GM19351 (cell line): Measurements from ENCODE around the gene TP73.

Source experiments
- ATAC-seq: cut with Tn5 transposase; IDR thresholded peaks from one replicate; pipeline ENCODE4 v1.9.1; 2021; ENCODE audit warnings: mild to moderate bottlenecking, moderate library complexity; ENCODE audit not compliant: unreplicated experiment

Gene TP73

DNA sequence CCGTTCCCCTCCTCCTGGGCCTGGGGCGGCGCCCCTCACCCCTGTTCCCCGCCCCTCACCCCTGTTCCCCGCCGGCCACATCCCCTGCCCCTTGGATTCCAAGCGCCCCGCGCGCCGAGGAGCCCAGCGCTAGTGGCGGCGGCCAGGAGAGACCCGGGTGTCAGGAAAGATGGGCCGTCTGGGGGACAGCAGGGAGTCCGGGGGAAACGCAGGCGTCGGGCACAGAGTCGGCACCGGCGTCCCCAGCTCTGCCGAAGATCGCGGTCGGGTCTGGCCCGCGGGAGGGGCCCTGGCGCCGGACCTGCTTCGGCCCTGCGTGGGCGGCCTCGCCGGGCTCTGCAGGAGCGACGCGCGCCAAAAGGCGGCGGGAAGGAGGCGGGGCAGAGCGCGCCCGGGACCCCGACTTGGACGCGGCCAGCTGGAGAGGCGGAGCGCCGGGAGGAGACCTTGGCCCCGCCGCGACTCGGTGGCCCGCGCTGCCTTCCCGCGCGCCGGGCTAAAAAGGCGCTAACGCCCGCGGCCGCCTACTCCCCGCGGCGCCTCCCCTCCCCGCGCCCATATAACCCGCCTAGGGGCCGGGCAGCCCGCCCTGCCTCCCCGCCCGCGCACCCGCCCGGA lies at the start of gene TP73:
Gene TP73 (plus strand): TSS at position 587 of the 618 bp plus-strand sequence. CDS start 29,850 bp downstream, outside the sequence.
- no peak for ATAC-seq

DNA sequence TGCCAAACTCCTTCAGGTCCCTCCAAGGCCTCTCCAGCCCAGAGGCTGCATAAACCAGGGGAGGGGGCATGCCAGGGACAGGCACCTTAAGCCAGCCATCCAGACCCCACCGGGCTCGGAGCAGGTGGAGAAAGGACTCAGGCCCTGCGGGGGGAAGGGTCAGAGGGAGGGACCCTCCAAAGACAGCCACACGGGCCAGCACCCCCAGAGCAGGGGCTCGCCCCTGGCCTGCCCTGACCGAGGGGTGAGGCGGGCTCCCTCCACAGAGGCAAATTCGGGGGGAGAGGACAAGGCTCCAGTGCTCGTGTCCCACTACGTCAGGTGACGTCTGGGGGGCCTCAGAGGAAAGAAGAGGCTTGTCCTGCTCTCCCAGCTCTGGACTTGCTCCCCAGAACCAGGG lies 49.2 kb upstream of the TP73 start:
- no peak for ATAC-seq

DNA sequence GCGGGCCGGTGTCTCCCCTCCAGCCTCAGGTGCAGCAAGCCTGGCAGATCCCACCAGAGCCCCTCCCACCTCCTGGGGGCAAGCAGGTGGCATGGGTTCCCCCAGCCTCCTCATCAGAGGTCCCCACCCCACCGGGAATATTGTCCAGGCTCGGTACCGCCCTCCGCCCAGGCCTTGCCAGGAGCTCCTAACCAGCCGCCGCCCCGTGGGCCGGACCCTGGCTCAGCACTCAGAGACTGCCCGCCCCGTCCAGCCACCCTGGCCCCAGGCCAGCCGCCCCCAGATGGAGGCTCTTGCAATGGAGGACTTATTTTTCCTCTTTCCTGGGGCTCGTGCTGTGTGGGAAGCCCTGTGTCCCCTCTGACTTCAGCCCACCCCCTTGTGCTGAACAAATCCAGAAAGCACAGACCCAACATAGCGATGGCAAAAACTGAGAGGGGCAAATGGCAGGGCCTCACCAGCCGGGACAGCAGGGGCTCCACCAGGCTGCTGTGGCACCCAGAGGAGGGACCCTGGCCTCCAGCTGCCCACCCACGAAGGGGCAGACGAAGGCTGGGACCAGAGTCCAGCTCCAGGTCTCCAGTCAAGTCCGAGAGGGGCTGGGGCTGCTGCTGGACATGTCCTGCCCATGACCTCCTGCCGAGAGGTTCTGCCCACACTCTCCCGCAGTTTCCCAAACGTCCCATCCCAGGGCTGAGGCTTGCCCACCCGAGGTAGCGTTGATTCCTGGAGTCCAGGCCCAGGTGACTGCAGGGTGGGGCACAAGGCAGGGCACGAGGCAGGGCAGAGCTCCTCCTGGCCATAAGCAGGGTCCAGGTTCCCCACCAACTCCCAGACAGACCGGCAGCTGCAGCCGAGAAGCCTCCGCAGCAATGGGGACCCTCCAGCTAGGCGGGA lies 48.5 kb upstream of the TP73 start:
- no peak for ATAC-seq

GRCh38 chr1:3604468-3604974 lies 47.8 kb upstream of the TP73 start:
- no peak for ATAC-seq

- no peak for ATAC-seq
These were observed 47.1 kb upstream of the TP73 start for GRCh38 chr1:3604997-3605823.

DNA sequence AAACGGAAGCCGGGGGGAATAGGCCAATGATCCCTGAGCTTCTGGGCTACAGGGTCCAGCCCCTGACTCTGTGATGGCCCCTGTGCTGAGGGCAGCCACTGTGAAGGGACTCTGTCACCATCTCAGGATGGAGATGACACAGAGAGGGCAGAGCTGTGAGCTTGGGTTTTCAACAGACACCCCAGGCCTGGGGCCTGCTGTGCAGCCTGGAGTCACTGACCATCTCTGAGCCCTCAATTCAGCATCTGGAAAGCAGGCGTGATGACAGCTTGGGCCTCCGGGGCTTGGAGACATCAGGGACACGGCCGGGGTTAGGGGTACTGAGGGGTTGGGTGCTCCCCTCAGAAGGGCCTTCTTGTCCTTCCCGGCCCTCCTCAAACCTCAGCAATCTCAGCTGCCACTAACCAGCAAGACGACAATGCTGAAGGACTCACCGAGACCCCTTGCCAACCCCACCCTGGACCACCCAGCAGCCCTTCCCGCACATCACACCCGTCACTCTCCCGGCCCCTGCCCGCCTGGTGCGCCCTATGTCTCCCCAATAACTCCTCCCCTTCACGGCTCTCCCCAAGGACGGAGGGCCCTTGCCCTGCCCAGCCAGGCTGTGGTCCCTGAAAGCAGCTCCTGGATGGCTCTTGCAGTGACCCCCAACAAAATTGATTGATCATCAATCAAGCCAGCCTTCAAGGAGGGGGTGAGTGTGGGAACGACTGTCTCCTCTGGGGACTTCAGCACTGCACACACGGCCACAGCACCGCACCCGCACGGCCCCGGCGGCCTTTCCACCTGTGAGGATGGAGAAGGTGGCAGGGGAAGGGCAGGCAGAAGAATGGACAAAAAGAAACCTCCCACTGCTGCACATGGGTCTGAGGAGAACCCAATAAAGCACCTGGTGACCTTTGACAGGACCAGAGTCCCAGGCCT lies 45.3 kb upstream of the TP73 start:
- ATAC-seq, result no peak

- ATAC-seq, result no peak
These were observed 44.6 kb upstream of the TP73 start for GRCh38 chr1:3607703-3608065.

DNA sequence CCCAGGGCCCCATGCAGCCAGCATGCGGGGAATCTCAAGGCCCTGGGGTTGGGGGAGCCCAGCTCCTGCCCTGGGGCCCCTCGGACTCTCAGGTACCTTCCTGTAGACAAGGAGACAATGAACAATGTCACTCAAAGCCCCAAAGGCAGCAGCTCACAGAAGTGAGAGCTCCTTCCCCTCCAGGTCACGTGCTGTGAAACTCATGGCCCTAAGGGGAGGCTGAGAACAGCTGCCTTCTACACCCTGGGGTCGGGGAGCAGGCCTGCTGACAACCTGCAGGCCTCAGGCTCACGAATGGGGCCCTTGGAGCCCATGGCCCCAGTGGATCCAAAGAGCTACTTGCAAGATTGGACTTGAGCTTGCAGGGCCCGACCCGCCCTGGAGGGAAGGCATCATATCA lies 44.2 kb upstream of the TP73 start:
- ATAC-seq, result no peak

- no peak for ATAC-seq
These were observed 43.1 kb upstream of the TP73 start for GRCh38 chr1:3609016-3609768.

- ATAC-seq, result no peak
These were observed 42.4 kb upstream of the TP73 start for GRCh38 chr1:3609769-3610526.

DNA sequence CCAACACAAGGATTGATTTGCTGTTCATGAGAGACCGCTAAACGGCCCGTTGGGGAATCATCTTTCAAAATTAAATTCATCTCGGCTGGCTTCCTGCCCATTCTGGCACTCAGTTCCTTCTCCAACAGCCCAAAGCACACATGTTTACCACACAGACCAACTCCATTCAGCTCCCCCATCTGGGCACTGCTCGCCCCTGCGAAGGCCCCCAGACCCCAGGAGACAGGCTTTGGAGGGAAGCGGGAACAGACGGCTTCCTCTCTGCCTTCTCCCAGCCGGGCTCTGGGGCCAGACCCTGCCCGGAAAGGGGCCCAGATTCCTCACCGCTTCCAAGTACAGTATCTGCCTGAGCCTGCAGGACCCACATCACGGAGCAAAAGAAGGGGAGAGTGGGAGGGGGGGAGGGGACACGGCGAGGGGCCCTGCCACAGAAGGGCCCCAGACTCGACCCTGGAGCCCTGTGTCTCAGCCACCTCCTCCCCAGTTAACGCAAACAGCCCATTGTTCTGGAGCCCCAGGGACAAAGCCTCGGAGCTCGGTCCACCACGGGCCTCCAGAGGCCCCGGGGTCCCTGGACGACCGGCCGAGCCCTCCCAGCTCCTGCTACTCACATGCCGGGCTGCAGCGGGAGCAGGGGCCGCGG lies 41.7 kb upstream of the TP73 start:
- ATAC-seq, result no peak

DNA sequence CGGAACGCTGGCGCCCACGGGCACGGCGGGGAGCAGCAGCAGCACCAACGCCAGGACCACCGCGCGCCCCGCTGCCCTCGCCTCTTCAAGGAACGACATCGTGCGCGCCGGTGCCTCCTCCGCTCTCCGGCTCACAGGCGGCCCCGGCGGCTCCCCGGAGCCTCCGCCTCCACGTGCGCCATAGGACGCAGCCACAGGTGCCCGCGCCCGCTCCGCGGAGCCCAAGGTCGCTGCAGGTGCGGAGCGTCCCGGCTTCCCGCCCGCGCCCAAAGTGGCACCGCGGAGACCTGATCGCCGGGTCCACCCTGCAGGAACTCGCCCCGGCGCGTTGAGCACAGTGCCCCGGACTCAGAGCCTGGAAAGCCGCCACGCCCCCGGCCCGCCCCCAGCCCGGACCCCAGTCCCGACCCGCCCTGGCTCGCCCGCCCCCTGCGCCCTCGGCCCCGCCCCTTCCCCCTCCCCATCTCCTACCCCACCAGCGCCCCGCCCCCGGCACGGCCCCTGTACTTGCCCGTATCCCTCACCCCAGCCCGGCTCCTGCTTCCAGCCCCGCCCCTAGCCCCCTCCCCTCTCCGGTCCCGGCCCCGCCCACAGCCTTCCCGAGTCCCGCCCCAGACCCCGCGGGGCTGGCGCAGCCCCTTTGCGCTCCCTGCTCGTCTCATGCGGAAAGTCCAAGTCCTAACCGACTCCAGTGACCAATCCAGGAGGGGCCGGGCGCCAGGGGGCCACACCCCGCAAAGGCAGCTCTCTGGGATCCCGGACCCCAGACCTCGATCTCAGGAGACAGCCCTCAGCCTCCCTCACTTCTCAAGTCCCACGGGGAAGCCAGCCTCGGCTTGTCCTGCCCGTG lies 40.9 kb upstream of the TP73 start, which contains the start of gene MEGF6:
Gene MEGF6 (minus strand): TSS at position 339 of the 850 bp plus-strand sequence. CDS start 240 bp downstream, at position 99.
- ATAC-seq, result no peak

DNA sequence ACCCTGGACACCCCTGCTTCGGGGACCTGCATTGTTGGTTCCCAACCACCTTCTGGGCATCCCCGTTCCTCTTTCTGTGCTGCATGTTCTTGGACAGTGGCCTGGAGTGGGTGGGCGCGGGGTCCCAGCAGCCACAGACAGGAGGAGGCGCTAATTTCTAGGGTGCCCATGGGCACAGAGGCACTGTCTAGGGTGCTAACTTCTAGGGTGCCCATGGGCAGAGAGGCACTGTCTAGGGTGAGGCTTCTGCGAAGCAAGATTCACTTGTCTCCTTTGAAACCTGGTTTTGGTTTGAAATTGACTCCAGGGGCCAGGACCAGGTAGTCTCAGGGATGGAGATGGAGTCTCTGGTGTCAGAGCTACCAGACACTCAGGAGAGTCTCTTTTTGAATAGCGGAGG lies 40.2 kb upstream of the TP73 start:
- ATAC-seq, result no peak

GRCh38 chr1:3614755-3615742 lies 37.3 kb upstream of the TP73 start:
- no peak for ATAC-seq

- ATAC-seq, result no peak
These were observed 35.5 kb upstream of the TP73 start for GRCh38 chr1:3616861-3617260.

- ATAC-seq, result no peak
These were observed 34.4 kb upstream of the TP73 start for GRCh38 chr1:3617806-3618345.
